Activated naive CD8-positive, alpha-beta T cell treated with anti-CD3 and anti-CD28 coated beads for 36 hours (primary cell): ENCODE measurements around the gene FADS2. TPM values are rescaled to one million over a fixed set of nuclear protein-coding genes. Genes with fewer than 3 reads are reported as not detected.

Experiments
- DNase-seq: peaks from one replicate; pipeline ENCODE4 v3.0.0; 2021
- H3K27ac Mint-ChIP-seq: one replicate; pipeline ENCODE4 v1.8.0; 2022; ENCODE audit warnings: mild to moderate bottlenecking, moderate library complexity, mixed read lengths
- H3K27me3 Mint-ChIP-seq: one replicate; pipeline ENCODE4 v1.8.0; 2022; ENCODE audit warnings: mild to moderate bottlenecking, mixed read lengths
- H3K36me3 Mint-ChIP-seq: one replicate; pipeline ENCODE4 v1.8.0; 2021; ENCODE audit warnings: mild to moderate bottlenecking, mixed read lengths
- H3K4me1 Mint-ChIP-seq: one replicate; pipeline ENCODE4 v1.8.0; 2021; ENCODE audit warnings: mixed read lengths
- H3K4me3 Mint-ChIP-seq: one replicate; pipeline ENCODE4 v1.8.0; 2022; ENCODE audit warnings: mild to moderate bottlenecking, moderate library complexity, mixed read lengths
- H3K9me3 Mint-ChIP-seq: one replicate; pipeline ENCODE4 v1.8.0; 2022; ENCODE audit warnings: mixed read lengths
- total RNA-seq, 2 experiments: library from RNA; stranded (reverse); gene quantifications; one replicate each; pipeline ENCODE4 v1.2.3, GENCODE V29; 2021

FADS2 gene
- total RNA-seq, 2 experiments from 2014 or later, result 65.4 to 65.6 TPM

- Mint-ChIP-seq H3K27ac (peak within 1 kb of the TSS; percentile 100), H3K36me3 (peaks cover 45% of the 10 kb centered on the region), H3K27me3 (no peaks in the 10 kb centered on the region), H3K4me1 (peaks cover 41% of the 10 kb centered on the region), H3K4me3 (peak within 1 kb of the TSS; percentile 86), H3K9me3 (no peaks in the 10 kb centered on the region)
- peak; percentile 90 for DNase-seq
Observed at GRCh38 chr11:61792310-61793082, 35.6 kb upstream of the FADS2 start, which contains the start of the genes FEN1 and TMEM258. FEN1 (plus strand) TSS chr11:61792911; CDS start chr11:61795362, 2,451 bp downstream. TMEM258 (minus strand) TSS chr11:61792599; CDS start chr11:61792558, 41 bp downstream.

GRCh38 chr11:61793083-61793828, 34.8 kb upstream of the FADS2 start:
- peak overlapping the region; percentile 86 for H3K4me3 Mint-ChIP-seq
- H3K4me1 Mint-ChIP-seq, result peaks cover 43% of the 10 kb centered on the region
- no peaks in the 10 kb centered on the region for H3K27me3 Mint-ChIP-seq
- peaks cover 50% of the 10 kb centered on the region for H3K36me3 Mint-ChIP-seq
- no peak for DNase-seq
- H3K9me3 Mint-ChIP-seq, result no peaks in the 10 kb centered on the region
- peak overlapping the region; percentile 100 for H3K27ac Mint-ChIP-seq

GRCh38 chr11:61793829-61794204, 34.3 kb upstream of the FADS2 start:
- no peaks in the 10 kb centered on the region for H3K9me3 Mint-ChIP-seq
- H3K4me3 Mint-ChIP-seq, result peak overlapping the region; percentile 86
- DNase-seq, result no peak
- peak overlapping the region; percentile 77 for H3K27ac Mint-ChIP-seq
- peaks cover 49% of the 10 kb centered on the region for H3K36me3 Mint-ChIP-seq
- H3K27me3 Mint-ChIP-seq, result no peaks in the 10 kb centered on the region
- H3K4me1 Mint-ChIP-seq, result peaks cover 40% of the 10 kb centered on the region

GRCh38 chr11:61794579-61794978, 33.5 kb upstream of the FADS2 start:
- Mint-ChIP-seq H3K4me1 (peaks cover 36% of the 10 kb centered on the region), H3K27me3 (no peaks in the 10 kb centered on the region), H3K9me3 (no peaks in the 10 kb centered on the region), H3K36me3 (peaks cover 52% of the 10 kb centered on the region), H3K27ac (no peak overlapping the region), H3K4me3 (peak overlapping the region; percentile 15)
- DNase-seq, result no peak

- Mint-ChIP-seq H3K9me3 (no peaks in the 10 kb centered on the region), H3K36me3 (peaks cover 55% of the 10 kb centered on the region), H3K4me1 (peaks cover 36% of the 10 kb centered on the region), H3K27ac (no peak overlapping the region), H3K27me3 (no peaks in the 10 kb centered on the region), H3K4me3 (peak overlapping the region; percentile 9)
- DNase-seq, result no peak
Observed at GRCh38 chr11:61795459-61795858, 32.6 kb upstream of the FADS2 start.

GRCh38 chr11:61795876-61796526, 32.1 kb upstream of the FADS2 start:
- no peak overlapping the region for H3K27ac Mint-ChIP-seq
- H3K36me3 Mint-ChIP-seq, result peaks cover 57% of the 10 kb centered on the region
- peaks cover 37% of the 10 kb centered on the region for H3K4me1 Mint-ChIP-seq
- no peak overlapping the region for H3K4me3 Mint-ChIP-seq
- no peaks in the 10 kb centered on the region for H3K27me3 Mint-ChIP-seq
- H3K9me3 Mint-ChIP-seq, result no peaks in the 10 kb centered on the region
- DNase-seq, result no peak

GRCh38 chr11:61797263-61797944, 30.7 kb upstream of the FADS2 start:
- DNase-seq, result peak; percentile 47
- H3K9me3 Mint-ChIP-seq, result no peaks in the 10 kb centered on the region
- peaks cover 32% of the 10 kb centered on the region for H3K4me1 Mint-ChIP-seq
- H3K4me3 Mint-ChIP-seq, result no peak overlapping the region
- H3K27me3 Mint-ChIP-seq, result no peaks in the 10 kb centered on the region
- H3K27ac Mint-ChIP-seq, result peak overlapping the region; percentile 1
- peaks cover 54% of the 10 kb centered on the region for H3K36me3 Mint-ChIP-seq

- no peak for DNase-seq
- Mint-ChIP-seq H3K27me3 (no peaks in the 10 kb centered on the region), H3K27ac (no peak overlapping the region), H3K9me3 (no peaks in the 10 kb centered on the region), H3K4me1 (peaks cover 24% of the 10 kb centered on the region), H3K36me3 (peaks cover 51% of the 10 kb centered on the region), H3K4me3 (no peak overlapping the region)
Observed at GRCh38 chr11:61799665-61800284, 28.3 kb upstream of the FADS2 start.

GRCh38 chr11:61800331-61801281, 27.5 kb upstream of the FADS2 start:
- no peaks in the 10 kb centered on the region for H3K9me3 Mint-ChIP-seq
- H3K4me1 Mint-ChIP-seq, result peaks cover 20% of the 10 kb centered on the region
- H3K4me3 Mint-ChIP-seq, result no peak overlapping the region
- H3K27ac Mint-ChIP-seq, result no peak overlapping the region
- H3K36me3 Mint-ChIP-seq, result peaks cover 45% of the 10 kb centered on the region
- no peak for DNase-seq
- H3K27me3 Mint-ChIP-seq, result no peaks in the 10 kb centered on the region

GRCh38 chr11:61802605-61803004, 25.5 kb upstream of the FADS2 start:
- no peak overlapping the region for H3K4me3 Mint-ChIP-seq
- peaks cover 26% of the 10 kb centered on the region for H3K36me3 Mint-ChIP-seq

GRCh38 chr11:61803889-61804647, 24.0 kb upstream of the FADS2 start:
- H3K4me3 Mint-ChIP-seq, result no peak overlapping the region
- no peak overlapping the region for H3K27ac Mint-ChIP-seq
- peaks cover 24% of the 10 kb centered on the region for H3K36me3 Mint-ChIP-seq

More at GRCh38 chr11:61802605-61803004, 25.5 kb upstream of the FADS2 start:
- Mint-ChIP-seq H3K27me3 (no peaks in the 10 kb centered on the region), H3K27ac (no peak overlapping the region), H3K4me1 (peaks cover 5% of the 10 kb centered on the region), H3K9me3 (no peaks in the 10 kb centered on the region)
- no peak for DNase-seq

GRCh38 chr11:61805146-61805545, 23.0 kb upstream of the FADS2 start:
- DNase-seq, result no peak
- Mint-ChIP-seq H3K4me3 (no peak overlapping the region), H3K4me1 (peaks cover 3% of the 10 kb centered on the region), H3K27me3 (no peaks in the 10 kb centered on the region), H3K27ac (no peak overlapping the region), H3K36me3 (peaks cover 19% of the 10 kb centered on the region), H3K9me3 (no peaks in the 10 kb centered on the region)

More at GRCh38 chr11:61803889-61804647, 24.0 kb upstream of the FADS2 start:
- H3K4me1 Mint-ChIP-seq, result peaks cover 3% of the 10 kb centered on the region
- DNase-seq, result no peak
- H3K9me3 Mint-ChIP-seq, result no peaks in the 10 kb centered on the region
- H3K27me3 Mint-ChIP-seq, result no peaks in the 10 kb centered on the region

- no peak overlapping the region for H3K4me3 Mint-ChIP-seq
- H3K9me3 Mint-ChIP-seq, result no peaks in the 10 kb centered on the region
- peaks cover 22% of the 10 kb centered on the region for H3K36me3 Mint-ChIP-seq
- no peaks in the 10 kb centered on the region for H3K4me1 Mint-ChIP-seq
- H3K27me3 Mint-ChIP-seq, result no peaks in the 10 kb centered on the region
- no peak for DNase-seq
- no peak overlapping the region for H3K27ac Mint-ChIP-seq
Observed at GRCh38 chr11:61806785-61807184, 21.3 kb upstream of the FADS2 start.
